Neuronal stem cell (in vitro differentiated cells): ENCODE measurements around the gene HEYL.

Experiments
- DNase-seq: peaks from one replicate; pipeline ENCODE4 v3.0.0-alpha.2; 2013; ENCODE audit warnings: low spot score
- H2AFZ ChIP-seq: one replicate; pipeline ENCODE4 v1.6.1; 2013; ENCODE audit warnings: mild to moderate bottlenecking, low read length, inconsistent platforms
- H2AK5ac ChIP-seq: 2 replicates; pipeline ENCODE4 v1.6.1; 2013; ENCODE audit warnings: low read depth, mild to moderate bottlenecking, inconsistent platforms, low read length, moderate library complexity, mixed read lengths
- H2BK120ac ChIP-seq: 2 replicates; pipeline ENCODE4 v1.6.1; 2013; ENCODE audit warnings: low read depth, mild to moderate bottlenecking, inconsistent platforms, low read length, moderate library complexity, mixed read lengths
- H2BK12ac ChIP-seq: one replicate; pipeline ENCODE4 v1.6.1; 2013; ENCODE audit warnings: low read length, inconsistent platforms
- H2BK15ac ChIP-seq: 2 replicates; pipeline ENCODE4 v1.6.1; 2013; ENCODE audit warnings: mild to moderate bottlenecking, low read length, inconsistent platforms, mixed read lengths
- H2BK5ac ChIP-seq: one replicate; pipeline ENCODE4 v1.6.1; 2013; ENCODE audit warnings: inconsistent platforms, mild to moderate bottlenecking, low read length, moderate library complexity
- H3K14ac ChIP-seq: one replicate; pipeline ENCODE4 v1.6.1; 2013; ENCODE audit warnings: low read length, inconsistent platforms
- H3K18ac ChIP-seq: 2 replicates; pipeline ENCODE4 v1.6.1; 2013; ENCODE audit warnings: low read length, inconsistent platforms
- H3K23ac ChIP-seq: 2 replicates; pipeline ENCODE4 v1.6.1; 2013; ENCODE audit warnings: low read depth, mild to moderate bottlenecking, mixed read lengths, low read length, inconsistent platforms; ENCODE audit not compliant: poor library complexity
- H3K27ac ChIP-seq: replicated peaks from 3 replicates; pipeline ENCODE4 v1.5.1; 2013; ENCODE audit warnings: low read length, inconsistent platforms
- H3K27me3 ChIP-seq, 3 experiments: 2 replicates each; pipeline ENCODE4 v1.6.1; 2013; ENCODE audit warnings: low read length in 3 of 3, mild to moderate bottlenecking in 2 of 3, inconsistent platforms in 1 of 3, low read depth in 1 of 3, mixed read lengths in 1 of 3, moderate library complexity in 1 of 3; ENCODE audit not compliant: control insufficient read depth in 3 of 3, insufficient read depth in 3 of 3
- H3K36me3 ChIP-seq, 2 donors: replicated peaks in 1 of 2; 2 replicates each; pipeline ENCODE4 v1.6.1; 2013; ENCODE audit warnings: low read length in 2 of 2; ENCODE audit not compliant: control insufficient read depth in 2 of 2, insufficient read depth in 2 of 2
- H3K4ac ChIP-seq: 2 replicates; pipeline ENCODE4 v1.6.1; 2013; ENCODE audit warnings: inconsistent platforms, mild to moderate bottlenecking, low read length, moderate library complexity
- H3K4me1 ChIP-seq, 2 donors: 1 replicate in 1 of 2; 2 replicates in 1 of 2; pipeline ENCODE4 v1.6.1; 2013; ENCODE audit warnings: low read length in 2 of 2, low read depth in 1 of 2; ENCODE audit not compliant: control insufficient read depth in 2 of 2, insufficient read depth in 1 of 2
- H3K4me2 ChIP-seq: one replicate; pipeline ENCODE4 v1.6.1; 2013; ENCODE audit warnings: mild to moderate bottlenecking, low read length, inconsistent platforms; ENCODE audit not compliant: insufficient read depth, poor library complexity, severe bottlenecking
- H3K4me3 ChIP-seq, 2 donors: 2 replicates each; pipeline ENCODE4 v1.5.1; 2013; ENCODE audit warnings: low read length in 2 of 2, mild to moderate bottlenecking in 2 of 2, inconsistent platforms in 1 of 2, moderate library complexity in 1 of 2
- H3K79me1 ChIP-seq: one replicate; pipeline ENCODE4 v1.6.1; 2013; ENCODE audit warnings: low read depth, mild to moderate bottlenecking, inconsistent platforms, low read length, moderate library complexity
- H3K9ac ChIP-seq: one replicate; pipeline ENCODE4 v1.6.1; 2013; ENCODE audit warnings: mild to moderate bottlenecking, low read depth, low read length, inconsistent platforms; ENCODE audit not compliant: poor library complexity
- H3K9me3 ChIP-seq, 2 donors: replicated peaks in 1 of 2; 2 replicates each; pipeline versions ENCODE3 to v1.6.1; 2013; ENCODE audit warnings: low read length in 2 of 2, mild to moderate bottlenecking in 2 of 2, inconsistent platforms in 1 of 2, low read depth in 1 of 2, mixed read lengths in 1 of 2, moderate library complexity in 1 of 2; ENCODE audit not compliant: control insufficient read depth in 2 of 2, insufficient read depth in 1 of 2
- H4K8ac ChIP-seq: one replicate; pipeline ENCODE4 v1.6.1; 2013; ENCODE audit warnings: low read depth, mild to moderate bottlenecking, inconsistent platforms, low read length, moderate library complexity
- H4K91ac ChIP-seq: one replicate; pipeline ENCODE4 v1.6.1; 2013; ENCODE audit warnings: low read length, low read depth, mild to moderate bottlenecking, inconsistent platforms; ENCODE audit not compliant: poor library complexity
- WGBS, 2 donors: extraction: QIAGEN DNeasy Blood & Tissue Kit; methylation state at CpG; one replicate each; pipeline ENCODE4 v1.1.7; 2013; ENCODE audit warnings: missing lambda C conversion rate in 2 of 2, mixed read lengths in 1 of 2; ENCODE audit not compliant: insufficient read length in 2 of 2, insufficient replicate concordance in 1 of 2; ENCODE audit errors: extremely low coverage in 2 of 2; 5-methylcytosine and 5-hydroxymethylcytosine counted together

Gene HEYL

DNA sequence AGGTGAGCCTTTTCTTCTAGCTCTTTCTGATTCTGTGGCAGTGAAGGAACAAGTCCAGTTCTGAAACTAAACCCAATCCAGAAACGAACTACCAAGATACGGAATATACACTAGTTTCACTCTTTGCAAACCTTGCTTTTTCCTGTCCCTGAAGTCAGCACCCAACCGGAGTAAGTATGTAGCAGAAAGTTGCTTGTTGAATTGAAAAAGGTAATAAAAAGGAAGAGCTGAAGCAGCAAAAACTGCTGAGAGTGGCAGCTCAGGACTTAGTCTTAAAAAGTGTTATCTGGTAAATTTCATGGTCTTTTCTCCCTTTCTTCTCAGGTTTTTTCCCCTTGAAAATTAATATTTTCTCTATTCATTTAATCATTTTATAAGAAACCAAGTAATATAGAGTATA lies 41.9 kb upstream of the HEYL start:
- no peak overlapping the region for H2BK120ac ChIP-seq
- H3K23ac ChIP-seq = no peak overlapping the region
- no CpG with 5 or more reads among the region's 3 CpGs for WGBS, 2 donors
- no peak overlapping the region for H3K27ac ChIP-seq
- no peak overlapping the region for H4K8ac ChIP-seq
- no peak overlapping the region for H3K4me2 ChIP-seq
- no peaks in the 10 kb centered on the region for H3K36me3 ChIP-seq
- no peak overlapping the region for H3K4me3 ChIP-seq
- no peak overlapping the region for H2AFZ ChIP-seq
- no peak overlapping the region for H3K14ac ChIP-seq
- no peak overlapping the region for H3K18ac ChIP-seq
- H3K27me3 ChIP-seq = peaks cover 9 to 53% (median 9%) of the 10 kb centered on the region in 3 experiments
- peaks cover 0 to 5% of the 10 kb centered on the region in 2 donors for H3K4me1 ChIP-seq
- H2BK5ac ChIP-seq = no peak overlapping the region
- no peak overlapping the region for H4K91ac ChIP-seq
- H3K4ac ChIP-seq = no peak overlapping the region
- no peak overlapping the region for H2AK5ac ChIP-seq
- no peak overlapping the region for H2BK12ac ChIP-seq
- no peak overlapping the region for H2BK15ac ChIP-seq
- H3K79me1 ChIP-seq = no peaks in the 10 kb centered on the region
- DNase-seq = no peak
- H3K9me3 ChIP-seq = peaks cover 0 to 2% of the 10 kb centered on the region in 2 donors
- H3K9ac ChIP-seq = no peak overlapping the region

GRCh38 chr1:39680751-39681150 lies 41.3 kb upstream of the HEYL start:
- Histone ChIP-seq H3K27me3 (peaks cover 8 to 52% (median 9%) of the 10 kb centered on the region in 3 experiments), H3K9me3 (peaks cover 0 to 2% of the 10 kb centered on the region in 2 donors)
- WGBS, 2 donors = no CpG with 5 or more reads among the region's 4 CpGs

GRCh38 chr1:39679821-39680220 lies 40.4 kb upstream of the HEYL start:
- H2BK5ac ChIP-seq = no peak overlapping the region
- H3K18ac ChIP-seq = no peak overlapping the region
- no peaks in the 10 kb centered on the region for H3K79me1 ChIP-seq
- no peak overlapping the region for H3K4me3 ChIP-seq
- H3K9ac ChIP-seq = no peak overlapping the region
- H2AK5ac ChIP-seq = no peak overlapping the region
- no peak overlapping the region for H2BK12ac ChIP-seq
- no peak overlapping the region for H3K23ac ChIP-seq
- peaks cover 0 to 5% of the 10 kb centered on the region in 2 donors for H3K4me1 ChIP-seq
- H2BK120ac ChIP-seq = no peak overlapping the region
- no peak overlapping the region for H3K4me2 ChIP-seq
- no peak overlapping the region for H3K4ac ChIP-seq
- no CpG with 5 or more reads among the region's 2 CpGs for WGBS, 2 donors
- no peak overlapping the region for H2BK15ac ChIP-seq
- H4K8ac ChIP-seq = no peak overlapping the region
- DNase-seq = no peak
- H4K91ac ChIP-seq = no peak overlapping the region
- H3K14ac ChIP-seq = no peak overlapping the region
- H2AFZ ChIP-seq = no peak overlapping the region
- H3K27me3 ChIP-seq = peaks cover 8 to 46% (median 9%) of the 10 kb centered on the region in 3 experiments
- H3K9me3 ChIP-seq = peaks cover 0 to 2% of the 10 kb centered on the region in 2 donors
- no peak overlapping the region for H3K27ac ChIP-seq
- no peaks in the 10 kb centered on the region for H3K36me3 ChIP-seq

More at GRCh38 chr1:39680751-39681150, 41.3 kb upstream of the HEYL start:
- H3K79me1 ChIP-seq = no peaks in the 10 kb centered on the region
- no peak overlapping the region for H4K91ac ChIP-seq
- no peak overlapping the region for H2AK5ac ChIP-seq
- no peak overlapping the region for H2BK15ac ChIP-seq
- H3K14ac ChIP-seq = no peak overlapping the region
- DNase-seq = no peak
- H3K4ac ChIP-seq = no peak overlapping the region
- H3K4me1 ChIP-seq = peaks cover 0 to 5% of the 10 kb centered on the region in 2 donors
- no peak overlapping the region for H3K4me2 ChIP-seq
- H3K27ac ChIP-seq = no peak overlapping the region
- no peak overlapping the region for H2BK12ac ChIP-seq
- H4K8ac ChIP-seq = no peak overlapping the region
- no peak overlapping the region for H2AFZ ChIP-seq
- H3K23ac ChIP-seq = no peak overlapping the region
- H3K18ac ChIP-seq = no peak overlapping the region
- no peak overlapping the region for H3K9ac ChIP-seq
- H3K36me3 ChIP-seq = no peaks in the 10 kb centered on the region
- H3K4me3 ChIP-seq = no peak overlapping the region
- H2BK120ac ChIP-seq = no peak overlapping the region
- no peak overlapping the region for H2BK5ac ChIP-seq

GRCh38 chr1:39678889-39679288 lies 39.4 kb upstream of the HEYL start:
- H2BK12ac ChIP-seq = no peak overlapping the region
- peaks cover 0 to 2% of the 10 kb centered on the region in 2 donors for H3K9me3 ChIP-seq
- no peak overlapping the region for H2BK15ac ChIP-seq
- H3K18ac ChIP-seq = no peak overlapping the region
- H3K27me3 ChIP-seq = peaks cover 5 to 39% (median 17%) of the 10 kb centered on the region in 3 experiments
- H4K91ac ChIP-seq = no peak overlapping the region
- no peaks in the 10 kb centered on the region for H3K79me1 ChIP-seq
- H3K36me3 ChIP-seq = no peaks in the 10 kb centered on the region
- no peak overlapping the region for H3K4me2 ChIP-seq
- H3K14ac ChIP-seq = no peak overlapping the region
- H3K27ac ChIP-seq = no peak overlapping the region
- no peak overlapping the region for H3K9ac ChIP-seq
- H3K4me1 ChIP-seq = peaks cover 0 to 5% of the 10 kb centered on the region in 2 donors
- H2AFZ ChIP-seq = no peak overlapping the region
- no peak overlapping the region for H4K8ac ChIP-seq
- WGBS, 2 donors = no CpG with 5 or more reads among the region's 2 CpGs
- no peak overlapping the region for H3K4me3 ChIP-seq
- H3K23ac ChIP-seq = no peak overlapping the region
- H2BK5ac ChIP-seq = no peak overlapping the region
- no peak overlapping the region for H3K4ac ChIP-seq
- H2AK5ac ChIP-seq = no peak overlapping the region
- no peak overlapping the region for H2BK120ac ChIP-seq
- no peak for DNase-seq
